NOMO-1 treated with DMSO at 0.1 percent for 48 hours (cell line): ENCODE measurements around the gene MUC3A.
A peak's percentile ranks its signal among the peaks of the same experiment; 100 is the strongest.
"Not testable (repeated sequence)": the region's sequence is repeated elsewhere in the genome, so short reads cannot be mapped to it uniquely, and the experiment has no call there.

Experiments used
- DNase-seq: peaks from one replicate; lab custom pipeline; 2025; ENCODE audit not compliant: unreplicated experiment; lab: John Stamatoyannopoulos, UW

Gene MUC3A, protein sequence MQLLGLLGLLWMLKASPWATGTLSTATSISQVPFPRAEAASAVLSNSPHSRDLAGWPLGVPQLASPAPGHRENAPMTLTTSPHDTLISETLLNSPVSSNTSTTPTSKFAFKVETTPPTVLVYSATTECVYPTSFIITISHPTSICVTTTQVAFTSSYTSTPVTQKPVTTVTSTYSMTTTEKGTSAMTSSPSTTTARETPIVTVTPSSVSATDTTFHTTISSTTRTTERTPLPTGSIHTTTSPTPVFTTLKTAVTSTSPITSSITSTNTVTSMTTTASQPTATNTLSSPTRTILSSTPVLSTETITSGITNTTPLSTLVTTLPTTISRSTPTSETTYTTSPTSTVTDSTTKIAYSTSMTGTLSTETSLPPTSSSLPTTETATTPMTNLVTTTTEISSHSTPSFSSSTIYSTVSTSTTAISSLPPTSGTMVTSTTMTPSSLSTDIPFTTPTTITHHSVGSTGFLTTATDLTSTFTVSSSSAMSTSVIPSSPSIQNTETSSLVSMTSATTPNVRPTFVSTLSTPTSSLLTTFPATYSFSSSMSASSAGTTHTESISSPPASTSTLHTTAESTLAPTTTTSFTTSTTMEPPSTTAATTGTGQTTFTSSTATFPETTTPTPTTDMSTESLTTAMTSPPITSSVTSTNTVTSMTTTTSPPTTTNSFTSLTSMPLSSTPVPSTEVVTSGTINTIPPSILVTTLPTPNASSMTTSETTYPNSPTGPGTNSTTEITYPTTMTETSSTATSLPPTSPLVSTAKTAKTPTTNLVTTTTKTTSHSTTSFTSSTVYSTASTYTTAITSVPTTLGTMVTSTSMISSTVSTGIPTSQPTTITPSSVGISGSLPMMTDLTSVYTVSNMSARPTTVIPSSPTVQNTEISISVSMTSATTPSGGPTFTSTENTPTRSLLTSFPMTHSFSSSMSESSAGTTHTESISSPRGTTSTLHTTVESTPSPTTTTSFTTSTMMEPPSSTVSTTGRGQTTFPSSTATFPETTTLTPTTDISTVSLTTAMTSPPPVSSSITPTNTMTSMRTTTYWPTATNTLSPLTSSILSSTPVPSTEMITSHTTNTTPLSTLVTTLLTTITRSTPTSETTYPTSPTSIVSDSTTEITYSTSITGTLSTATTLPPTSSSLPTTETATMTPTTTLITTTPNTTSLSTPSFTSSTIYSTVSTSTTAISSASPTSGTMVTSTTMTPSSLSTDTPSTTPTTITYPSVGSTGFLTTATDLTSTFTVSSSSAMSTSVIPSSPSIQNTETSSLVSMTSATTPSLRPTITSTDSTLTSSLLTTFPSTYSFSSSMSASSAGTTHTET (N-terminal part only)

DNA sequence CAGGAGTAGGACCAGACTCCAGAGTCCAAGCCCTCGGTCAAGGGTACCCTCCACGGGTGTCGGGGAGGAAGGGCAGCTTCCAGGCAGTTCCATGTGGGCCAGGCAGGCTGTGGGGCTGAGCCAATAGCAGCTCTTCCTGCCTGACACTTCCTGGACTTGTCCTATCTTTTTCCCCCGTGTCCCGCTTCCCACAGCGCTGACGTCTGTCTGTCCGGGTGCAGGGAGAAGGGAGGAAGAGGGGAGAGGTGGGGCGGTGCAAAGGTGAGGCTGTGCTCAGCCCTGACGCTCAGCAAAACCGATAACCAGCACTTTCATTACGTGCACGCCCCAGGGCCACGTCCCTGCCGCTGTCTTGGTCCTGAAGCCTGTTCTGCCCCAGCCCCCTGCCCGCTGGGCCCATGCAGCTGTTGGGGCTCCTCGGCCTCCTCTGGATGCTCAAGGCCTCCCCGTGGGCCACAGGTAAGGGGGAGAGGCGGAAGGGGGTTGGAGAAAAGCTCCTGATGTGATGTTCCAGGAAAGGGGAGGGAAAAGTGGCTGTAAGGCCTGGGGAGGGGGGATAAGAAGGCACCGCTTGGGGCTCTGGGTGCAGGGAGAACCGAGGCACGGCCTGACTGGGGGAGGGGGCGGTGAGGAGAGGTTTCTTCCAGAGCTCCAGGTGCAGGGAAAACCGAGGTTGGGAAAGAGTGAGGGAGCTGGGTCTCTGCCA is at the start of gene MUC3A:
MUC3A (plus strand) TSS at position 308 of the 706 bp plus-strand sequence; CDS start at position 399, 91 bp downstream.
- no peak for DNase-seq

DNA sequence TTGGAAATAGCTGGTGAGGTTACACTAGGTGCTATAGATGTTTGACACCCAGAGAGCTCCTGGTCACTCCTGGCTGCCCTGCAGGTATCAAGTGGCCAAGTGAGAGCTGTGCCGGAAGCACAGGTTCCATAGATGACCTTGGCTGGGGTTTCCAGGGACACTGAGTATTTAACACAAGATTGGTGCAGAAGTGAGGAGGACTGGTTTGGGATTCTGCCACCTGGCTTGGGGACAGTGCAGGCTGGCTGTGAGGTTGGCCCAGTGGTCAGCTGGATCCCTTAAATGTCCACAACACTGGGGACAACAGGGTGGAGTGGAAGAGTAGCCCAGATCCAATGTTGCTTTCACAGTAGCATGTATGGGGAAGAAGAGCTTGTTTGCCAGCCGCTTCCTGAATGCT is 48.4 kb upstream of the MUC3A start:
- no peak for DNase-seq

DNA sequence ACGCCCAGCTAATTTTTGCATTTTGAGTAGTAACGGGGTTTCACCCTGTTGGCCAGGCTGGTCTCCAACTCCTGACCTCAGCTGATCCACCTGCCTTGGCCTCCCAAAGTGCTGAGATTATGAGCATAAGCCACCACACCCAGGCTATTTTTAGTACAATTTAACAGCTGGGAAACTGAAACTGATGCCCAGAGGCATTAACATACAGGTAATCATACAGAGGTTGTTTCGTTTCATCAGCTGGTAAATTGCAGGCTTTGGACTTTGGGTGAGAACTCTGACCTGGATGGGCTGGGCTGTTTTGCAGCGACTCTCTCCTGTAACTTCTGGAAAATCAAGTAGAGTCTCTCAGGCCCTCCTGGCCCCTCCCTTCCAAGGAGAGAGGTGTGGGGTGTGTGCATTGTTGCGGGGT is 47.4 kb upstream of the MUC3A start:
- DNase-seq = no peak

DNA sequence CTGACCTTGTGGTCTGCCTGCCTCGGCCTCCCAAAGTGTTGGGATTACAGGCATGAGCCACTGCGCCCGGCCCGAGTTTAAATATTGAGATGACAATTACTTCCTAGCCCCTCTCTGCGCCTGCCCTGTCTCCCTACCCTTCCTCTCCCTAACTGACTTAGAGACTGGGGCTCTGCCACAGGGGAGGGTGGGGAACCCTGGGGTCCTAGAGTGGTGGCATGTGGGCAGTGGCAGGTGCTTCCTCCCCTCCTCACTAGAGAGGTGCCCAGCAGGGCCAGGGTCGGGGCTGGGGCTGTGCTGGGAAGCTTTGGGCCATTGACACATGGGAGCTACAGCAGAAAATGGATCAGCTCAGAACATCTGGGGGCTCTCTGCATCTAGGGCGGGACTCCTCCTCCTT is 46.7 kb upstream of the MUC3A start:
- DNase-seq = no peak

DNA sequence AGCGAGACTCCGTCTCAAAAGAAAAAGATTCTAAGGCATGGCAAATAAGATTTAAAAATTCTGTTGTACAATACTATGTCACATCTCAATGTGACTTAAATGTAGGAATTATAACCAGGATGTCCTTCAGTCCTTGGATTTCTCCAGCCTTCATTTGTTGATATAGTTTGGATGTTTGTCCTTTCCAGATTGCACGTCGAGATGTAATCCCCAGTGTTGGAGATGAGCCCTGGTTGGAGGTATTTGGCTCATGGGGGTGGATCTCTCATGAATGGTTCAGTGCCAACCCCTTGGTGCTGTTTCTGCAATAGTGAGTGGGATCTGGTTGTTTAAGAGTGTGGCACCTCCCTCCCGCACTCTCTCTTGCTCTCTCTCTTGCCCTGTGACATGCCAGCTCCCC is 40.8 kb upstream of the MUC3A start:
- no peak for DNase-seq

DNA sequence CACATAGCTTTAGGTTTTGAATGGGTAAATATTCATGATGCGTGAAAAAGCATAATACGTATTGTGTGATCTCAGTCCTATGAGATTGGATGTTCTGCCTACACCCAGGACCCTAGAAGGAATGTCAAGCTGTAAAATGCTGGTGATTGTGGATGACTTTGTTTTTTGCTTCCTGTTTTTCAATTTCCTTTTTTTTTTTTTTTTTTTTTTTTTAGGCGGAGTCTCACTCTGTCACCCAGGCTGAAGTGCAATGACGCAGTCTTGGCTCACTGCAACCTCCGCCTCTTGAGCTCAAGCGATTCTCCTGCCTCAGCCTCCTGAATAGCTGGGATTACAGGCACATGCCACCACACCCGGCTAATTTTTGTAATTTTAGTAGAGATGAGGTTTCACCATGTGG is 38.9 kb upstream of the MUC3A start:
- DNase-seq = peak; percentile 79

DNA sequence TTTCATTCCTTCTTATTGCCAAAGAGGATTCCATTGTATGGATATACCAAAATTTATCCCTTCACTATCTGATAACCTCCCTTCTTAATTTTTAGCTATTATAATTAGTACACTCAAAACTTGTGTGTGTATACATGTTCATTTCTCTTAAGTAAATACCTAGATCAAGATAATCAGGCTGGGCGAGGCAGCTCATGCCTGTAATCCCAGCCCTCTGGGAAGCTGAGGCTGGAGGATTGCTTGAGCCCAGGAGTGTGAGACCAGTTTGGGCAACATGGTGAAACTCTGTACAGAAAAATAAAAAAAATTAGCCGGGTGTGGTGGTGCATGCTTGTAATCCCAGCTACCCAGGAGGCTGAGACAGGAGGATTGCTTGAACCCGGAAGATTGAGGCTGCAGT is 37.9 kb upstream of the MUC3A start:
- DNase-seq = no peak

DNA sequence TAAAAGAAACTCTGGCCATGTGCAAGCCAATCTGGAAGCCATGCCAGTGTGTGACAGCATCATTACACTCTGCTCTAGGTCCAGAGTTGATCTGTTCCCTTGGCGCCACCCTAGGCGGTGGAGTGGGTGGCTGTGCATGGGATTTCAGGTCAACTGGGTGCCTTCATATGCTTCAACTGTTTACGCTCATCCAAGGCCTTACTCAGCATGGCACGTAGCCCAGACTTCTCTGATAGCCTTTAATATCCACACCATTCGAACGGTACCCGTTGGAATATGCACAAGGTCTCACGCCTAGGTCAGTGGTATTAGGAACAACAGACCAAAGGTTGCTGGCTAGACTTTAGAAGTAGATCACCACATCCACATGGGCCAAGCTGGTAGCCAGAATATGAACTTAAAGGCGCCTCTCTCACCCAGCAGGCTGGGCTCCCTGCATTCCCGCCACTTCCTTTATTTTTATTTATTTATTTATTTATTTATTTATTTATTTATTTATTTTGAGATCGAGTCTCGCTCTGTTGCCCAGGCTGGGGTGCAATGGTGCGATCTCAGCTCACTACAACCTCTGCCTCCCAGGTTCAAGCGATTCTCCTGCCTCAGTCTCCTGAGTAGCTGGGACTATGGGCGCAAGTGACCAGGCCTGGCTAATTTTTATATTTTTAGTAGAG is 35.0 kb upstream of the MUC3A start:
- DNase-seq = no peak

DNA sequence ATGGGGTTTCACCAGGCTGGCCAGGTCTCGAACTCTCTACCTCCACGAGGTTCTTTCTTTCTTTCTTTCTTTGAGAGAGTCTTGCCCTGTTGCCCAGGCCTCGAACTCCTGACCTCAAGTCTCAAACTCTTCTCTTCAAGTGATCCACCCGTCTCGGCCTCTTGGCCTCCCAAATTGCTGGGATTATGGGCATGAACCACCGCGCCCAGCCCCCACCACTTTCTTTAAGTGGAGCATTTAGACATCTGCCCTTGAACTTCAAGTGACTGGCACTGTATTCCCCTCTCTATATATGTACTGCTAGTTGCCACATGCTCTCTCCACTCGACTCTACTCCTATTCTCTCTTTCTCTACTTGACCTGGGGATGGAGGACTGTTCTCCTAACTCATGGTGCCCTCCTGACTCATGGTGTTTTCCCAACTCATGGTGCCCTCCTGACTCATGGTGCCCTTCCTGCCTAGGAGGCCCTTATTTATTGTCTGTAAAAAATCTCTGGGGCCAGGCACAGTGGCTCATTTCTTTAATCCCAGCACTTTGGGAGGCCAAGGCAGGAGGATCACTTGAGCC is 34.4 kb upstream of the MUC3A start:
- no peak for DNase-seq

DNA sequence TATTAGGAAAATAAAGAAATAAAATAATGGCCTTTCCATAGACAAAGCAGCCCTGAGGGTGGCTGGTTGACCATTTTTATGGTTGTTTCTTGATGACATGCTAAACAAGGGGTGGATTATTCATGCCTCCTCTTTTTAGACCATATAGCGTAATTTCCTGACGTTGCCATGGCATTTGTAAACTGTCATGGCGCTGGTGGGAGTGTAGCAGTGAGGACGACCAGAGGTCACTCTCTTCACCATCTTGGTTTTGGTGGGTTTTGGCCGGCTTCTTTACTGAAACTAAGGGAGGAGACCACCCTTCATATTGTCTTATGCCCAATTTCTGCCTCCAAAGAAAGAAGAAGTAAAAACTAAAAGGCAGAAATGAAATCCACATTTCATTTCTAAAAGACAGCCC is 30.0 kb upstream of the MUC3A start:
- not testable (repeated sequence) for DNase-seq

DNA sequence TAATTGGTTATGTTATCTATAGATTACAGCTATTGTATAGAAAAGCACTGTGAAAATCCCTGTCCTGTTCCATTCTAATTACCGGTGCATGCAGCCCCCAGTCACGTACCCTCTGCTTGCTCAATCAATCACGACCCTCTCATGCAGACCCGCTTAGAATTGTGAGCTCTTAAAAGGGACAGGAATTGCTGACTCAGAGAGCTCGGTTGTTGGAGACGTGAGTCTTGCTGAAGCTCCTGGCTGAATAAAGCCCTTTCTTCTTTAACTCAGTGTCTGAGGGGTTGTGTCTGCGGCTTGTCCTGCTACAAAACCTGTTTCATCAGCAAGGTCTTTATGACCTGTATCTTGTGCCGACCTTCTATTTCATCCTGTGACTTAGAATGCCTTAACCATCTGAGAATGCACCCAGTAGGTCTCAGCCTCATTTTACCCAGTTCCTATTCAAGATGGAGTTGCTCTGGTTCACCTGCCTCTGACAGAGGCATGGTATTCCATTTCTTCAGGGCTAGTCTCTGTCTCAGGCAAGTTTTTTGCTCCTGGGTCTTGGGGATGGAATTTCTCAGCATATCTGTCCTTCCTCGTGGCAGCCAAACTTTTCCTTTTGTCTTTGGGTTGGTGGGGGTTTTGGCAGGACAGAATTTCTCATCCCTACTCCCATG is 29.4 kb upstream of the MUC3A start:
- not testable (repeated sequence) for DNase-seq

DNA sequence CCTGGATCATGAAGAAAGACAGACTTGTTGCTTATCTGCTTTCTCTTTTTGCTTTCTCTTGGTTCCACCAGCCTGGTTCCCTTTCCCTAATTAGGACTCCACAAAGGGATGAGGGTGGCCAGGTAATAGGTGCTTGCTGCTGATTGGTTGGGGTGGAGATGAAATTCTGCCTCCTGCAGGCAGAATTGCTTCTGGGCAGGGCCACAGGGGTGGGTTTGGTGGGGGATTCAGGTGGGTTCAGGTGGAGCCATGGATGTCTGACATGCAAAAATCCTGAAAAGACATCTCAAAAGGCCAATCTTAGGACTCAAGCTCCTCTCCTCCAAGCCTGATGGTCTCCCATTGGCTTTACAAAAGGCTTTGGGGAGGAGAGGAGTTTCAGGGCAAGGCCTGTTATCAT is 28.3 kb upstream of the MUC3A start:
- no peak for DNase-seq

DNA sequence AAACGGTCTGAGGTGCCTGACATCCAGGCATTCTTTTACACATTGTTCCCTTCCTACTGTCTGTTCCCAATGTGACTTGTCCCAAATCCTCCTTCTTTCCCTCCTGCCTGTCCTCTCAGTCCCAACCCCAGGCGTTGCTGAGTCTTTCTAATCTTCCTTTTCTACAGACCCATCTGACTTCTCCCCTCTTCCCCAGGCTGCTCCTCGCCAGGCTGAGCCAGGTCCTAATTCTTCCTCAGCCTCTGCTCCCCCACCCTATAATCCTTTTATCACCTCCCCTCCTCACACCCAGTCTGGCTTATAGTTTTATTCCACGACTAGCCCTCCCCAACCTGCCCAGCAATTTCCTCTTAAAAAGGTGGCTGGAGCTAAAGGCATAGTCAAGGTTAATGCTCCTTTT is 25.7 kb upstream of the MUC3A start:
- not testable (repeated sequence) for DNase-seq

DNA sequence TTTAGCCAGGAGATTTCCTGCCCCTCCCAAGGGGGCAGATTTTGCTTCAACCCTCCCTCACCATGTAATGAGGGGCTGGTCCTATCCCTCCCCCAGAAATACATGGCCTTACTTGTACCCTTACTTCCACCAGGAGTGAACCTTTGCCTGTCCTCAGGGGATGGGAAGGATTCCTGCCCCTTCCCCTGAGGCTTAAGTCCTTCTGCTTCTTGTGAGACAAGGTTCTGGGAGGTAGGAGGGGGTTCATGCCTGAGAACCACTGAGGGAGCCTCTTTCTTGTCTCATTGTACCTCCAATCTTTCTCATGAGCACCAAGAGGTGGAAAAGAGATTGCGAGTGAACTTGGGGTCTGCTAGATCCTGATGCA is 19.5 kb upstream of the MUC3A start:
- DNase-seq = no peak

DNA sequence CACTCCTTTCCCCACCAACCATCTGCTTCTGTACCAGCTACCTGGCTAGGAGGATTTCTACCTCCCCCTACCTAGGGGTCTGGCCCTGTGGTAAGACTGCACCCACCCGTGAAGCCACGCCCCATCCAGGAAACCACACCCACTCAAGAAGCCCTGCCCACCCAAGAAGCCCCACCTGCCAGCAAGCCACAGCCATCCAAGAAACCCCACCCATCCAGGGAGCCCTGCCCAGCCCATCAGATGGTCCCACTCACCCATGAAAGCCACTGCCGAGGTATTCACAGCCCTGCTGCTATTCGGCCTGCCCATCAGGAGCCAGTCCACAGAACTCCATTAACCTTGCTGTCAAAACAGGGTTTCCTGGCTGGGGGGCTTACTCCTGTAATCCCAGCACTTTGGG is 15.6 kb upstream of the MUC3A start:
- no peak for DNase-seq

DNA sequence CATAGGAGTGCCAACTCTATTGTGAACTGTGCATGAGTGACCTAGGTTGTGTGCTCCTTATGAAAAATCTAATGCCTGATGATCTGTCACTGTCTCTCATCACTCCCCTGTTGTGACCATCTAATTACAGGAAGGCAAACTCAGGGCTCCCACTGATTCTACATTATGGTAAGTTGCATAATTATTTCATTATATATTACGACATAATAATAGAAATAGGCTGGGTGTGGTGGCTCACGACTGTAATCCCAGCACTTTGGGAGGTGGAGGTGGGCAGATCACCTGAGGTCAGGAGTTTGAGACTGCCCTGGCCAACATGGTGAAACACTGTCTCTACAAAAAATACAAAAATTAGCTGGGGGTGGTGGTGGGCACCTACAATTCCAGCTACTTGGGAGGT is 14.0 kb upstream of the MUC3A start:
- DNase-seq = not testable (repeated sequence)

DNA sequence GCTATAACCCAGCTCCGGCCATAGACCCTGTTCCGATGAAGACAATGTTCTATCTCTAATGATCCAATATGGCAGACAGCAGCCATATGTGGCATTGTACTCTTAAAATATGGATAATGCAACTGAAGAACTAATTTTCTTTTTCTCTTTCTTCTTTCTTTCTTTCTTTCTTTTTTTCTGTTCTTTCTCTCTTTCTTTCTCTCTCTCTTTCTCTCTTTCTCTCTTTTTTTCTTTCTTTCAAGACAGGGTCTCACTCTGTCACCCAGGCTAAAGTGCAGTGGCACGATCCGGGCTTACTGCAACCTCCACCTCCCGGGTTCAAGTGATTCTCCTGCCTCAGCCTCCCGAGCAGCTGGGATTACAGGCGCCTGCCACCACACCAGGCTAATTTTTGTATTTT is 13.2 kb upstream of the MUC3A start:
- not testable (repeated sequence) for DNase-seq

DNA sequence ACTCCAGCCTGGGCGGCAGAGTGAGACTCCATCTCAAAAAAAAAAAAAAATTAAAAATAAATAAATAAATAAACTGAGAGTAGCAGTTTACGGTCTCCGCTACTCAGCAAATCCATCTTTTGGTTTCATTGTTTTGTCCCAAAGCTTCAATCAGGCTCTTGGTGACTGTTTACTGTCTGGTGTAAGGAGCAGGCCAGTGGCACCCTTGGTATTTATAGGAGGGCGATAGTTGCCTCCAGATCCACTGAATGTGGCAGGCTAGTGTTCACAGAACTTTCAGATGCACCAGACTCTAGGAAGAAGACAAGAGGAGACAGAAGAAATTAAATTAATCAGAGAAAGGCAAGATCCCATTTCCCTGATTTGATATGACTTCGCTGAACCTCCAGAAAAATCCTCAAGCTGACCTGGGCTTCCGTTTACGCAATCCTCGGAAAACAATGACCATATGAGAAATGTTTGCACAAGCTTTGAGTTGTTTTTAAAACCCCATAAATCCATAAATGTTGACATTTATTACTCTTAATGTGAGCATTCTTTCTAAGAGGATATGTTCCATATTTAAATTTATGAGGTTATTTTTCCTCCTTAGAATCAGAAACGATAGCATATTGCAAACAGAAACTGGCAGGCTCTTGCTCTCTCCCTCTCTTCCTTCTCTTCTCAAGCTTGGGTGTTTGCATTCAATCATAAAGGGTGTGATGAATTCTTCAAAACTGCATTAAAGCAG is 7.1 kb upstream of the MUC3A start:
- DNase-seq = peak; percentile 49

DNA sequence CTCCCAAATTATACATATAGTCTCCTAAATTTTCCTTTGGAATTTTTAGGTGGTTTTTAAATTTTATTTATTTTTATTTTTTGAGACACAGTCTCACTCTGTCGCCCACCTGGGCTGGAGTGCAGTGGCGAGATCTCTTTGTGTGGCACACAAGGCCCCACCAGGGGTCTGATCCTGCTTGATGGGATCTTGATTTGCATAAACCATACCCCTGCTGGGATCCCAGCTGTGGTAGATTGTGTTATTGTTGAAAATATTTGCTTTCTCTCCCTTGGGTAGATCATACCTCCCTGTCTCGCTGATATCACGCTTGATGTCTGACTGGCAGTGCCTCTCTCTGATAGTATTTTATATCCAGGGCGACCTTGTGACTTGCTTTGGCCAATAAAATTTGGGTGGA is 5.6 kb upstream of the MUC3A start:
- DNase-seq = no peak
